Ascending aorta (tissue), 2 donors: Measurements from ENCODE around the gene FRY. TPM values are rescaled to one million over a fixed set of nuclear protein-coding genes. Genes with fewer than 3 reads are reported as not detected.

ENCODE experiments used
- DNase-seq, 2 donors: peaks; one replicate each; pipeline ENCODE4 v3.0.0-alpha.2; 2019; ENCODE audit warnings: low spot score in 2 of 2
- H3K27ac ChIP-seq, 2 donors: fragments of 200-600 bp; sonication (generic); one replicate each; pipeline ENCODE4 v1.5.1; 2016 to 2017; ENCODE audit warnings: mild to moderate bottlenecking in 1 of 2
- H3K27me3 ChIP-seq: fragments of 200-600 bp; sonication (generic); one replicate; pipeline ENCODE4 v1.5.1; 2017
- H3K36me3 ChIP-seq, 2 donors: fragments of 200-600 bp; sonication (generic); one replicate each; pipeline ENCODE4 v1.5.1; 2016
- H3K4me1 ChIP-seq, 2 donors: fragments of 200-600 bp; sonication (generic); one replicate each; pipeline ENCODE4 v1.5.1; 2016 to 2017; ENCODE audit warnings: mild to moderate bottlenecking in 1 of 2
- H3K4me3 ChIP-seq, 2 donors: fragments of 200-600 bp; sonication (generic); one replicate each; pipeline ENCODE4 v1.5.1; 2016 to 2017; ENCODE audit warnings: mild to moderate bottlenecking in 1 of 2
- H3K9me3 ChIP-seq, 2 donors: fragments of 200-600 bp; sonication (generic); one replicate each; pipeline ENCODE4 v1.5.1; 2016
- intact Hi-C: fragments of 100-400 bp; cut with DNase I; formaldehyde crosslinking; loops from one replicate; pipeline ENCODE4 v1.15.1; 2023
- total RNA-seq: library from RNA; depleted of rRNA; stranded (reverse); fragments of >200 nt; gene quantifications from one replicate; pipeline ENCODE4 v1.1.0, GENCODE V29; 2016
- TF ChIP-seq, protein P1 (sequence below), 3 experiments: fragments of 200-600 bp in 2 of 3; fragments of 450-650 bp in 1 of 3; sonication (generic) in 2 of 3; IDR thresholded peaks; one replicate each; pipeline ENCODE4 v1.5.1; 2016 to 2019; ENCODE audit warnings: antibody characterized with exemption in 3 of 3, mild to moderate bottlenecking in 1 of 3, moderate library complexity in 1 of 3

Gene FRY
- total RNA-seq, 1 donor from 2014 or later, result 115 TPM

- Histone ChIP-seq H3K27me3 (no peaks in the 10 kb centered on the region), H3K27ac (peak overlapping the region; percentile 86 to 88), H3K4me1 (peaks cover 4 to 22% of the 10 kb centered on the region in 2 donors), H3K36me3 (no peaks in the 10 kb centered on the region), H3K4me3 (no peak overlapping the region), H3K9me3 (no peaks in the 10 kb centered on the region)
- DNase-seq, result no peak
- TF ChIP-seq, protein P1, sequence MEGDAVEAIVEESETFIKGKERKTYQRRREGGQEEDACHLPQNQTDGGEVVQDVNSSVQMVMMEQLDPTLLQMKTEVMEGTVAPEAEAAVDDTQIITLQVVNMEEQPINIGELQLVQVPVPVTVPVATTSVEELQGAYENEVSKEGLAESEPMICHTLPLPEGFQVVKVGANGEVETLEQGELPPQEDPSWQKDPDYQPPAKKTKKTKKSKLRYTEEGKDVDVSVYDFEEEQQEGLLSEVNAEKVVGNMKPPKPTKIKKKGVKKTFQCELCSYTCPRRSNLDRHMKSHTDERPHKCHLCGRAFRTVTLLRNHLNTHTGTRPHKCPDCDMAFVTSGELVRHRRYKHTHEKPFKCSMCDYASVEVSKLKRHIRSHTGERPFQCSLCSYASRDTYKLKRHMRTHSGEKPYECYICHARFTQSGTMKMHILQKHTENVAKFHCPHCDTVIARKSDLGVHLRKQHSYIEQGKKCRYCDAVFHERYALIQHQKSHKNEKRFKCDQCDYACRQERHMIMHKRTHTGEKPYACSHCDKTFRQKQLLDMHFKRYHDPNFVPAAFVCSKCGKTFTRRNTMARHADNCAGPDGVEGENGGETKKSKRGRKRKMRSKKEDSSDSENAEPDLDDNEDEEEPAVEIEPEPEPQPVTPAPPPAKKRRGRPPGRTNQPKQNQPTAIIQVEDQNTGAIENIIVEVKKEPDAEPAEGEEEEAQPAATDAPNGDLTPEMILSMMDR (IDR thresholded peaks at IDR 0.05), result no peak
- intact Hi-C loops, result loop anchor here (2.0 to 5.0 kb wide), 2 partner anchors 24 to 34 kb away; no protein-coding TSS in a partner anchor
Observed at GRCh38 chr13:32151240-32151639, 119.7 kb downstream of the FRY start.

DNA sequence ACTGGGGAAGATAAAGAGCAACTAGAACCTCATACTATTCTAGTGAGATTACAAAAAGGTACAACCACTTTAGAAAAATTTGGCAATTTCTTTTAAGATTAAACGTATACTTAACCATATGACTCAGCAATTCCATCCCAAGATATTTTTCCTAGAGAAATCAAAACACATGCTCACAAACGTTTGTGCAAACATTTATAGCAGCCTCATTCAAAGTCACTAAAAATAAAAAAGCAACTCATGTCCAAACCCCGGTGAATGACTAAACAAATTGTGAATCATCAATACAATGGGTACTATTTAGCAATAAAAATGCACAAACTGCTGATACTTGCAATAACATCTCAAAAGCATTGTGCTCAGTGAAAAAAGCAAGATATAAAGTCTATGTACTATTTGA, 121.5 kb downstream of the FRY start:
- TF ChIP-seq, protein P1 (IDR thresholded peaks at IDR 0.05), result no peak
- Histone ChIP-seq H3K4me1 (peaks cover 0 to 22% of the 10 kb centered on the region in 2 donors), H3K27me3 (no peaks in the 10 kb centered on the region), H3K27ac (peak overlapping the region; percentile 20 to 60), H3K9me3 (no peaks in the 10 kb centered on the region), H3K4me3 (no peak overlapping the region), H3K36me3 (peaks cover 0 to 1% of the 10 kb centered on the region in 2 donors)
- intact Hi-C loops, result loop anchor here (5.0 kb wide), 1 partner anchor 36 kb away; no protein-coding TSS in a partner anchor
- no peak for DNase-seq

GRCh38 chr13:32159137-32159869, 127.7 kb downstream of the FRY start:
- Histone ChIP-seq H3K4me3 (no peak overlapping the region), H3K27me3 (no peaks in the 10 kb centered on the region), H3K36me3 (peaks cover 4 to 8% of the 10 kb centered on the region in 2 donors), H3K9me3 (no peaks in the 10 kb centered on the region), H3K4me1 (peaks cover 0 to 8% of the 10 kb centered on the region in 2 donors), H3K27ac (peak overlapping the region; percentile 45 to 46)
- TF ChIP-seq, protein P1 (IDR thresholded peaks at IDR 0.05), result no peak
- intact Hi-C loops, result no loop called here
- DNase-seq, result no peak

DNA sequence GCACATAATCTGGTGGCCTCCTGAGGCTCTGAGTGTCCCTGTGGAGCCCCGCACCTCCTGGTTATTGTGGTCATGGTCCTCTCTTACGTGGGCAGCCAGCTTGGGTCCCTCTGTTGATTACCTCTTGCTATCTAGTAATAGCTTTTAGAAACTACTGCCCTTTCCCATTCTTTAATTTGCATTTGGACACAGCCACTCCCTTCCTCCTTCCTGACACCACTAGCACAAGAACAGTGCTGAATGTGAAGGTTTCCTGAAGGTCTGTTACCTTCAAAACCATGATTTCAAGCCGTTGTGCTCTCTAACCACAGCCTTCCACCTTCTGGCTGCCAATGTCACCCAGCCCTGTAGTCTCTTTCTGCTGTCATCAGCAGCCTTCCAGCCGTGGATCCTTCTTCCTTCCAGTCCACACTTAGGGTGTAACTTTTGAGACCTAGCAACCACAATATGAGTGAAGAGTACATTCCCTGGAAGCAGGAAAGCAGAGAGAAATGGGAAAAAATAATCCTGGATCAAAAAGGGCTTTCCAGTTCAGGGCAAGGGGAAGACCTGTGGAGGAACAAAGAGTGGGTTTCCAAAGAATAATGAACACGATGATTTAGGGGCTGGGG, 130.9 kb downstream of the FRY start:
- Histone ChIP-seq H3K36me3 (peaks cover 4 to 8% of the 10 kb centered on the region in 2 donors), H3K4me3 (no peak overlapping the region), H3K9me3 (no peaks in the 10 kb centered on the region), H3K4me1 (peaks cover 0 to 12% of the 10 kb centered on the region in 2 donors), H3K27me3 (no peaks in the 10 kb centered on the region), H3K27ac (peak overlapping the region; percentile 37 to 71)
- no peak for DNase-seq
- TF ChIP-seq, protein P1 (IDR thresholded peaks at IDR 0.05), result no peak
- intact Hi-C loops, result loop anchor here (5.0 kb wide), 1 partner anchor 130 kb away; the partner anchor contains the start of gene FRY

- H3K27ac ChIP-seq, result peak overlapping the region; percentile 37 to 71
- TF ChIP-seq, protein P1 (IDR thresholded peaks at IDR 0.05), result peak in 2 of 3 experiments; percentile 30 to 32
- intact Hi-C loops, result loop anchor here (5.0 kb wide), 2 partner anchors 38 to 132 kb away; partner anchors contain the start of gene FRY
Observed at GRCh38 chr13:32164622-32165268, 133.2 kb downstream of the FRY start.

More at GRCh38 chr13:32164622-32165268, 133.2 kb downstream of the FRY start:
- Histone ChIP-seq H3K4me1 (peaks cover 0 to 10% of the 10 kb centered on the region in 2 donors), H3K27me3 (no peaks in the 10 kb centered on the region), H3K36me3 (peaks cover 3 to 6% of the 10 kb centered on the region in 2 donors), H3K4me3 (no peak overlapping the region), H3K9me3 (no peaks in the 10 kb centered on the region)
- no peak for DNase-seq
